B cell (primary cell): ENCODE measurements around the gene ANKRD31.

Experiments used
- EZH2 ChIP-seq: IDR thresholded peaks from 2 replicates; pipeline ENCODE4 v1.6.1; 2012; ENCODE audit warnings: borderline replicate concordance, low read depth, mild to moderate bottlenecking, moderate library complexity, low read length; ENCODE audit not compliant: insufficient read depth, poor library complexity, severe bottlenecking
- TF ChIP-seq, protein P1 (sequence below): fragments of 200-600 bp; IDR thresholded peaks from one replicate; pipeline ENCODE4 v1.8.0; 2022; ENCODE audit warnings: antibody characterized with exemption, mild to moderate bottlenecking

DNA sequence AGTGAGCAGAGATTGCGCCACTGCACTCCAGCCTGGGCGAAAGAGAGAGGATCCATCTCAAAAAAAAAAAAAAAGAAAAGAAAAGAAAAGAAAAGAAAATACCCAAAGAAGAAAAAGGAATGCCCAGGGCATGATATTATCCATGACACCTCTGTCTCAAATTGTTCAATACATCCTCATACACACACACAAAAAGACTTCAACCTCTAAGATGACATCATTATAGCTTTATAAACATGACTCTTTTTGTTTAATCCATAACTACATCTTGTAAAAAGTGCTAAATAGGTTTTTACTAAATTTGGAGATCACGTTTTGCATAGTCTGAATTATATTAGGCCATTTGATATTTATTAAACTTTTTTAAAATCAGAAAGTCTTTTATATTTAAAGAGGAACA, 33.1 kb downstream of the ANKRD31 start:
- TF ChIP-seq, protein P1, sequence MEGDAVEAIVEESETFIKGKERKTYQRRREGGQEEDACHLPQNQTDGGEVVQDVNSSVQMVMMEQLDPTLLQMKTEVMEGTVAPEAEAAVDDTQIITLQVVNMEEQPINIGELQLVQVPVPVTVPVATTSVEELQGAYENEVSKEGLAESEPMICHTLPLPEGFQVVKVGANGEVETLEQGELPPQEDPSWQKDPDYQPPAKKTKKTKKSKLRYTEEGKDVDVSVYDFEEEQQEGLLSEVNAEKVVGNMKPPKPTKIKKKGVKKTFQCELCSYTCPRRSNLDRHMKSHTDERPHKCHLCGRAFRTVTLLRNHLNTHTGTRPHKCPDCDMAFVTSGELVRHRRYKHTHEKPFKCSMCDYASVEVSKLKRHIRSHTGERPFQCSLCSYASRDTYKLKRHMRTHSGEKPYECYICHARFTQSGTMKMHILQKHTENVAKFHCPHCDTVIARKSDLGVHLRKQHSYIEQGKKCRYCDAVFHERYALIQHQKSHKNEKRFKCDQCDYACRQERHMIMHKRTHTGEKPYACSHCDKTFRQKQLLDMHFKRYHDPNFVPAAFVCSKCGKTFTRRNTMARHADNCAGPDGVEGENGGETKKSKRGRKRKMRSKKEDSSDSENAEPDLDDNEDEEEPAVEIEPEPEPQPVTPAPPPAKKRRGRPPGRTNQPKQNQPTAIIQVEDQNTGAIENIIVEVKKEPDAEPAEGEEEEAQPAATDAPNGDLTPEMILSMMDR = no peak
- no peak for TF ChIP-seq EZH2
